Activated CD8-positive, alpha-beta memory T cell treated with anti-CD3 and anti-CD28 coated beads for 1 hour (primary cell): ENCODE data around the gene PTPRG.

Experiments used
- DNase-seq, 2 donors: peaks; one replicate each; pipeline ENCODE4 v3.0.0-alpha.2; 2020; ENCODE audit warnings: low read depth in 1 of 2; ENCODE audit errors: extremely low read depth in 1 of 2

PTPRG gene

GRCh38 chr3:61648481-61648880 is 87.1 kb downstream of the PTPRG start:
- no peak for DNase-seq

GRCh38 chr3:61649381-61650170 is 88.2 kb downstream of the PTPRG start:
- DNase-seq = no peak

- no peak for DNase-seq
Measured at GRCh38 chr3:61650276-61650675, 88.9 kb downstream of the PTPRG start.

GRCh38 chr3:61650719-61651410 is 89.5 kb downstream of the PTPRG start:
- no peak for DNase-seq

- no peak for DNase-seq
Measured at GRCh38 chr3:61657689-61658088, 96.3 kb downstream of the PTPRG start.

- DNase-seq = no peak
Measured at GRCh38 chr3:61662861-61663260, 101.5 kb downstream of the PTPRG start.

GRCh38 chr3:61663356-61664104 is 102.2 kb downstream of the PTPRG start:
- DNase-seq = no peak

- no peak for DNase-seq
Measured at GRCh38 chr3:61664105-61664482, 102.7 kb downstream of the PTPRG start.

GRCh38 chr3:61665121-61665520 is 103.8 kb downstream of the PTPRG start:
- no peak for DNase-seq

GRCh38 chr3:61665987-61666386 is 104.6 kb downstream of the PTPRG start:
- DNase-seq = no peak

GRCh38 chr3:61666615-61667330 is 105.4 kb downstream of the PTPRG start:
- DNase-seq = no peak

GRCh38 chr3:61667383-61667782 is 106.0 kb downstream of the PTPRG start:
- no peak for DNase-seq

- no peak for DNase-seq
Measured at GRCh38 chr3:61667814-61668213, 106.4 kb downstream of the PTPRG start.

- DNase-seq = no peak
Measured at GRCh38 chr3:61668317-61668864, 107.0 kb downstream of the PTPRG start.

GRCh38 chr3:61669203-61669602 is 107.8 kb downstream of the PTPRG start:
- no peak for DNase-seq

GRCh38 chr3:61669668-61670299 is 108.4 kb downstream of the PTPRG start:
- no peak for DNase-seq

GRCh38 chr3:61673651-61674050 is 112.3 kb downstream of the PTPRG start:
- DNase-seq = no peak

- no peak for DNase-seq
Measured at GRCh38 chr3:61674596-61674995, 113.2 kb downstream of the PTPRG start.

GRCh38 chr3:61679026-61679425 is 117.7 kb downstream of the PTPRG start:
- no peak for DNase-seq

- no peak for DNase-seq
Measured at GRCh38 chr3:61680617-61681016, 119.2 kb downstream of the PTPRG start.
